LNCAP (cell line): ENCODE data around the gene ATP11B.

Experiments
- TF ChIP-seq, protein P1 (sequence below): fragments of 450-650 bp; IDR thresholded peaks from 2 replicates; pipeline ENCODE4 v1.5.1; 2017; ENCODE audit warnings: mild to moderate bottlenecking

The ATP11B gene

DNA sequence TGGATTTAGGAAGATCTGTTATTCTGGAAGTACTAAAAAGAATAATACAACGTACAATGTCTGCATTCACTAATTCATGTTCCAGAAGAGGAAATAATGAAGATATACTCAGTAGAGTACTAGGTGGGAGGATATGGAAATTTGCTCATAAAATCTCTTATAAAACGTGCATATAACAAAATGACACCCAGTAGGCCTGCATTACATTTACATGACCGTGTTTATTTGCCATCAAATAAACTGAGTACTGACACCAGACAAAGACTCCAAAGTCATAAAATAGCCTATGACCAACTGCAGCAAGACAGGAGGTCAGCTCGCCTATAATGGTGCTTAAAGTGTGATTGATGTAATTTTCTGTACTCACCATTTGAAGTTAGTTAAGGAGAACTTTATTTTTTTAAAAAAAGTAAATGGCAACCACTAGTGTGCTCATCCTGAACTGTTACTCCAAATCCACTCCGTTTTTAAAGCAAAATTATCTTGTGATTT, 126.6 kb downstream of the ATP11B start:
- TF ChIP-seq, protein P1, sequence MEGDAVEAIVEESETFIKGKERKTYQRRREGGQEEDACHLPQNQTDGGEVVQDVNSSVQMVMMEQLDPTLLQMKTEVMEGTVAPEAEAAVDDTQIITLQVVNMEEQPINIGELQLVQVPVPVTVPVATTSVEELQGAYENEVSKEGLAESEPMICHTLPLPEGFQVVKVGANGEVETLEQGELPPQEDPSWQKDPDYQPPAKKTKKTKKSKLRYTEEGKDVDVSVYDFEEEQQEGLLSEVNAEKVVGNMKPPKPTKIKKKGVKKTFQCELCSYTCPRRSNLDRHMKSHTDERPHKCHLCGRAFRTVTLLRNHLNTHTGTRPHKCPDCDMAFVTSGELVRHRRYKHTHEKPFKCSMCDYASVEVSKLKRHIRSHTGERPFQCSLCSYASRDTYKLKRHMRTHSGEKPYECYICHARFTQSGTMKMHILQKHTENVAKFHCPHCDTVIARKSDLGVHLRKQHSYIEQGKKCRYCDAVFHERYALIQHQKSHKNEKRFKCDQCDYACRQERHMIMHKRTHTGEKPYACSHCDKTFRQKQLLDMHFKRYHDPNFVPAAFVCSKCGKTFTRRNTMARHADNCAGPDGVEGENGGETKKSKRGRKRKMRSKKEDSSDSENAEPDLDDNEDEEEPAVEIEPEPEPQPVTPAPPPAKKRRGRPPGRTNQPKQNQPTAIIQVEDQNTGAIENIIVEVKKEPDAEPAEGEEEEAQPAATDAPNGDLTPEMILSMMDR = no peak

DNA sequence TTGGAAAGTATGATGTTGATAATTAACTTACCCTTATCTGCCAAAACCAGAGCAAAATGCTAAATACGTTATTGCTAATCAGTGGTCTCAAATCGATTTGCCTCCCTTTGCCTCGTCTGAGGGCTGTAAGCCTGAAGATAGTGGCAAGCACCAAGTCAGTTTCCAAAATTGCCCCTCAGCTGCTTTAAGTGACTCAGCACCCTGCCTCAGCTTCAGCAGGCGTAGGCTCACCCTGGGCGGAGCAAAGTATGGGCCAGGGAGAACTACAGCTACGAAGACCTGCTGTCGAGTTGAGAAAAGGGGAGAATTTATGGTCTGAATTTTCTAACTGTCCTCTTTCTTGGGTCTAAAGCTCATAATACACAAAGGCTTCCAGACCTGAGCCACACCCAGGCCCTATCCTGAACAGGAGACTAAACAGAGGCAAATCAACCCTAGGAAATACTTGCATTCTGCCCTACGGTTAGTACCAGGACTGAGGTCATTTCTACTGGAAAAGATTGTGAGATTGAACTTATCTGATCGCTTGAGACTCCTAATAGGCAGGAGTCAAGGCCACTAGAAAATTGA, 127.3 kb downstream of the ATP11B start:
- TF ChIP-seq, protein P1 = no peak

DNA sequence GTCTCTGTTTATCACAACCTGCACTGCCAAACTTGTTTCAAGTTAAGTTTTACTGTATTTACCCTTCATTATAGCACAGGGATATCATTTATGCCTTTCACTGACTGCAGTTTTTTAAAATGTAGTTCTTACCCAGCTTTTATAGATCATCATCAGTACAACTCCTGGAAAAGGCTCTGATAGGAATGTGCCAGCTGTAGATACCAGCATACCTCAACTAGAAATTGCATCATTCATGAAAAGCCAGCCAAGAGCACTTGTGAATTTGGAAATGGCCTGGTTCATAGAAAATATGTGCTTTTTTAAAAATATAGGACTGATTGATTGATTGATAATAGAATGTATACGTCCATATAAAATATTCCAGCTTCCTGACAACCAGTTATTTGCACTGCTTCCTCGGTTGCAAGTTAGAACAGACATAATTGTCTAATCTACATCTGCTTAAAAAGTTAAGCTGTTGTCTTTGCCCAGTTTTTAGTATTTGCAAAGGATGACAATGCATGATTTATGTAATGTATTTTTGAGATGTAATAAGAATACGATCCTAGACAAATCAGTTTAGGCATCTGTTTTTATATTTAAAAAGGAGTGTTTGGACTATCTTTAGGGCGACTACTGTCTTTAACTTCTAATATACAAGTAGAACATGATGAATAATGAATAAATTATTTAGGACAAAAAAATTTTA, 128.5 kb downstream of the ATP11B start:
- TF ChIP-seq, protein P1 = no peak

DNA sequence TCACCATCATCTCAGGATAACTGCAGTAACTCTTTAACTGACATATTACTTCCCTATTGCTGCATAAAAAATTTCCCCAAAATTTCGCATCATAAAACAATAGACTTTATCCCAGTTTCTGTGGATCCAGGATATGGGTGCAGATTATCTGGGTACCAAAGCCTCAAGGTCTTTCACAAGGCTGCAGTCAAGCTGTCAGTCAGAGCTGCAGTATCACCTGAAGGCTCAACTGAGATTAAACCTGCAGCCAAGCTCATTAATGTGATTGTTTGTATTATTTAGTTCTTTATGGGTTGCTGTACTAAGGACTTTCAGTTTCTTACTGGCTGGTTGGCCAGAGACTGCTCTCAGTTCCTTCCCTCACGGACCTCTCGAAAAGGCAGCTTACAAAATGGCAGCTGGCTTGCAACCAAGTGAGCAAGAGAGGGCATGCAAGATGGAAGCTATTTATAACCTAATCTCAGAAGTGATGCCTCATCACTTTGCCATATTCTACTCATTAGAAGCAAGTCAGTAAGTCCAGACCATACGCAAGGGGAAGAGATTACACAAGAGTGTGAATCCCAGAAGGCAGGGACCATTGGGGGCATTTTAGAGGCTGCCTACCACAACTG, 132.1 kb downstream of the ATP11B start:
- TF ChIP-seq, protein P1 = no peak

DNA sequence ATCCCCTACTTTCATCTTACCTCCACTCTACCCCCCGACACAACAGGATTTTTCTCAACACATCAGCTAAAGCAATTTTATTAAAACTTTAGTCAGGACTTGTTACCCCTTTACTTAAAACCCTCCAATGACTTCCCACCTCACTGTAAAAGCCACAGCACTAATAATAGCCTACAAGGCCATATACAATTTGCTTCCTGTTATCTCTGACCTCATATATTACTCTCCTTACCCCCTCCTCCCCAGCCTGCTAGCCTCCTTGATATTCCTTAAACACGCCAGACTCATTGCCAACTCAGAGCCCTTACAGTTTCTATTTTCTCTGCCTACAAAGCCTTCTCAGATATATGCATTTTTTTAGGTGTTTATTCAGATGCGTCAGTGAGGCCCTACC, 132.6 kb downstream of the ATP11B start:
- TF ChIP-seq, protein P1 = no peak

DNA sequence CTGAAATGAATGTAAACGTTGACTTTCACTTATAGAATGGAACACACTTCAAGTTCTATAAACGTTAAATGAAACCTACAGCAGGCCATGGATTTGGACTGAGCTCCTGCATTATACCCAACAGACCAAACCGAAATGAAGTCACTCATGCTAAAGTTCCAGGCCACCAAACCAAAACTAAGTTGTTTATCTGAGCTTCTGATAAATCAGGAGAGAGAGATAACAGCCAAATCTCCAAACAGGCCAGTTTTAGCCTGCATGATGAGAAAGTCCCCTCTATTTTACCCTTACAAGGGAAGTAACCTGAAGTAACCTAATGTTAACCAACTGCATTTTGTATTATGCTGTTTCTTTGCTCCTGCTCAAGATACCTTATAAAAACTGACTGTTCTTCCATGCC, 142.5 kb downstream of the ATP11B start:
- TF ChIP-seq, protein P1 = no peak

DNA sequence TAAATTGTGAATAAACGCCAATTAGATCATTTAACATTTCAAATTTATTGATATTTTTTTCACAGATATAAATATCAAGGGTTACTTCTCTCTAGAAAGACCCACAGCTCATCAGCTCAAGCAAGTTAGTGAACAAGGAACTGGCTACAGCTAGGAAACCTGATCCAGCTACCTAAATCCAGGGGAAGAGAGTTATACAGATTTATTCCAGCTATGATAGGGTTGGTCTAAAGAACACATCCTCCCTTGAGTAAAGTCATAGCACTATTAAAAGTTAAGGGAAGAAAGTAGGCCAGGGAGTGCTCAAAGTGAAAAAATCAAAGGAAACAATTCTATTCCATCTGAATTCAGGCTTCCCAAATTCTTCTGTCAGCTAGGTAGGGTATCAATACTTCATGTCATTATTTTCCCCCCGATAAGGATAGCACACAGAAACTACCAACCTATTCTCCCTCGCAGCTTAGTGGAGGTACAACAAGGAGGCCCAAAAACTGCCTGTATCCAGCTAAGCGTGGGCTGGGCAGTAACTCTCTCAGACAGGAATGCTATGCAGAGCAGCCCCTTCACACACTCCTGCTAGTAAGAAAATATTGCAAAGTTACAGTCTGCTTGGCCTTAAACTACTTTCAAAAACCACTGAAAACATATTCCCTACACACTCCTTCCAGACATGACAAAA, 143.1 kb downstream of the ATP11B start:
- TF ChIP-seq, protein P1 = no peak
